ENCODE measurements around the gene TPCN2.

The TPCN2 gene

GRCh38 chr11:69058511-69059270, 10.0 kb downstream of the TPCN2 start:
- DNase-seq: no peak

GRCh38 chr11:69059429-69059828, 10.7 kb downstream of the TPCN2 start:
- no peak for DNase-seq

GRCh38 chr11:69059985-69060384, 11.3 kb downstream of the TPCN2 start:
- DNase-seq: no peak

GRCh38 chr11:69060806-69061712, 12.3 kb downstream of the TPCN2 start:
- DNase-seq: no peak

DNA sequence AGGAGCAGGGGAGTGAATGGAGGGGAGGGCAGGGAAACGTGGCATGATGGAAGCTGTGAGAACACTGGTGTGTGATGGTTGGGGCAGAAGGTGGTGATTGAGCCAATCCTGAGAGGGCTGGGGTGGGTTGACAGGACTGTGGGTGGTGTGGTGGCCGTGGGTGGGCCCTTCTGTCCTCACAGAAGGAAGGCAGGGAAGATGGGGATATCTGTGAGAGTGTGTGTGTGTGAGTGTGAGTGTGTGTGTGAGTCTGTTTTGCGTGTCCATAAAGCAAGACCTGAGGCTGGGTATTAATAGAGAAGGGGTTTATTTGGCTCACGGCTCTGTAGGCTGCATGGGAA, 13.0 kb downstream of the TPCN2 start:
- no peak for DNase-seq

- no peak for DNase-seq
Observed at GRCh38 chr11:69062169-69062855, 13.6 kb downstream of the TPCN2 start.

DNA sequence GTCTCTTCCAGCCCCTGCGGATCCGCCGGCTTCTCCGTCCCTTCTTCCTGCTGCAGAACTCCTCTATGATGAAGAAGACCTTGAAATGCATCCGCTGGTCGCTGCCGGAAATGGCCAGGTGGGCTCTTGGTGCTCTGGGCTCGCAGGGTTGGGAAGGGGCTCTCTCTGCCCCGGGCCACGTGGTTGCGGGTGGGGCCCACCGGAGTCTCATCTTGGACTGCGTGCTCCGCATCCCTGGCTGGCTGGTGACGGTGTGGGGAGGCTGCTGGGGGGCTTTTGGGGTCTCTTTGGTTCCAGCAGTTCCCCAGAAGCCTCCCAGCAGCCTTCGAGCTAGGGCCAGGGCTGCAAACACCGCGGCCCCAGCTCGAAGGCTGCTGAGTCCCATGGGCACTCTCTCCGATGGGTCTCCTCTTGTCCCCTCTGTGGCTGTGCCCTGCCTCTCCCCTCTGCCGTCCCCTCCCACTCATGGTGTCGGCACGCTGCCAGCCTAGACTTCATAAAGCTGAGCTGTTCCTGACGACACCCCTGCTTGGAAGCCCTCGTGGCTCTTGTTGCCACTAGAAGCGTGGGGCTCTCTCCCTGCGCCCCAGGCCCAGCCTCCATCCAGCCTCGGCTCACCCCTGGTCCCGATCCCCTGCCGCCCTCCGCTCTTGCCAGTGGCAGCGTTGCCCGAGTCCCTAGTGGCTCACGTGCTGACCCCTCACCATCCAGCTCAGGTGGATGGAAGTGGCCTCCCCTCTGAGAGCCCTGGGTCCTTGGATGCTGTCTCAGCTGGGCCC, 14.3 kb downstream of the TPCN2 start:
- no peak for DNase-seq

- no peak for DNase-seq
Observed at GRCh38 chr11:69063652-69064260, 15.0 kb downstream of the TPCN2 start.

GRCh38 chr11:69064394-69064957, 15.7 kb downstream of the TPCN2 start:
- DNase-seq: no peak

- DNase-seq: no peak
Observed at GRCh38 chr11:69065147-69065710, 16.5 kb downstream of the TPCN2 start.

DNA sequence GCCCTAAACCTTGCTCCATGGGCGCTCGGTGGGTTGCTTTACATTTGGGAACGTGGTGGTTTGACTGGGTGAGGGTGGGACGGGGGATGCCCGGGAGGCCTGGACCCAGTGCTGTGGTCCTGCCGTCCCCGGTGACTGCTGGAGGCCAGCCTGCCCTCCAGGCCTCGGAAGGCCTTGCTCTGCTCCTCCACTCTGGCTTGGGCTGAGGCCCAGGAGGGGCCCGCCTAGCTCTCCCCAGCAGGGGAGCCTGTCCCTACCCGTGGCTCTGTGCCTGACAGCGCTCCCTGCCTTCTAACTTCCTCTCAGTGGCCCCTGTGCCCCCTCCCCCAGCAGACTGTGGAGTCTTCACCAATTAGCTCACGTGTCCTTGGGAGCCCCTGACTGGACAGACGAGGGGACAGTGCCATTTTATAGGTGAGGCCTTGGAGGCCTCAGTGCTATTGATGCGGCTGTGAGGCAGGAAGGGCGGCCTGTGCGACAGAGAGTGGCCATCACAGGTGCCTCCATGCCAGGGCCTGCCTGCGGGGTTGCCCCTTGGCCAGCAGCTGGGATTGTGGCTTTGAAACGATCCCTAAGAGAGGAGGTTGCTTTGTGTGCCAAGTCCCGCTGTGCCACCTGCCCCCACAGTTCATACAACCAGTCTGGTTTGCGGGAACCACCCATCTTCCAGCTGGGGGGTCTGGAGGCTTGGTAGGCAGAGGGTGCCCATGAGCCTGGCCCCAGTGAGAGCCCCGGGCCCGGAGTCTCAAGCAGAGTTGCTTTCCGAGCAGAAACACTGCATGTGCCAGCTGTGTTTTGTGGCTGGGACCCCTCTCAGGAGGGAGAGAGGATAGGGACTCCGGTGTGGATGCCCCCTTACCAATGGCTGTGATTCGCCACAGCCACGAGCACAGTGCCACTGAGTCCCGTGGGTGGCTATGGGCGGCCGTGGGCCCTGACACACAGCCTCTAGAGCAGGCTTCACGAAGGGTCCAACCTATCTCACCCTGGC, 17.7 kb downstream of the TPCN2 start:
- DNase-seq: no peak

GRCh38 chr11:69067200-69067599, 18.5 kb downstream of the TPCN2 start:
- DNase-seq: no peak

DNA sequence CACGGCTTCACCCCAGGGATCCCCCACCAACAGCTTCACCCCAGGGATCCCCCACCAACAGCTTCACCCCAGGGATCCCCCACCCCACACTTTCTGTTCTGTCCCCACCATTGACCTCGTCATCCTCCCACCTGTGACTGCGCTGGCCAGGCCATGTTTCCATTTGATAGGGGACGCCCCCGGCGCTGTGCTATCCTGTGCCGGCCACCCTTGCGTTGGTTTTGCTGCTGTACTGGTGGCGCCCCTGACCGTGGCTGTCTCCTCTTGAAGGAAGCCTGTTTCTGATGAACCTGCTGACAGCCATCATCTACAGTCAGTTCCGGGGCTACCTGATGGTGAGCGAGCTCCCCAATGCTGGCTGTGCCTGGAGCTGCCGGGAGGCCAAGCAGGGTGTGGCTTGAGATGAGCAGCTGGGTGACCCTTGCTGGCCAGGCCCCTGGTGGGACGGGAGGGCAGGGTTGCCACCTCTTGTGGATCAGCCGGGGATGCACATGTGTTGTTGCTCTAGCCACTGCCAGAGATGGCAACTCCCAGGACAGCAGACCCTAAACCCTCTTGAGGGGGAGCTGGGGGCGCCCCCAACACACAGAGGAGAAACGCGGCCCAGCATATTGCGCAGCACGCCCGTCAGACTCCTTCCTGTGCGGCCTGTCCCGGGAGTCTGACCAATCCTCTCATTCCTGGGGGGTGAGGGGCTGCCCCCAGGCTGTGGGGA, 22.5 kb downstream of the TPCN2 start:
- DNase-seq: no peak

DNA sequence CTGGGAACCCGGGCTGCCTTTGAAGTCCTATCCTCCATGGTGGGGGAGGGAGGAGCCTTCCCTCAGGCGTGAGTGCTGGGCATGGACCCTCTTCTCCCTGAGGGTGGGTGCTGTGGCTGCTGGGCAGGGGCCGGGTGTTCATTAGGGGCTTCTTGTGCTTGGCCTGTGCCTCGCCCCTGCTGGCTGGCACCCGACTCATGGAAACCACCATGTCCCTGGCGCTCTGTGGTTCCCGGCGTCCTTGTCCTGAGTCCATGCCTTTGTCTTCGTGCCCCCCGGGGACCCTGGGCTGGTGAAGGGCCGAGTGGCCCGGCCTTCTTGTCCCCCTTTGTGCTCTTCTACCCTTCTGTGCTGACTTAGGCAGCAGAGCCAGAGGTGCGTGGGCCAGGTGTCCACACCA, 23.2 kb downstream of the TPCN2 start:
- no peak for DNase-seq

- DNase-seq: no peak
Observed at GRCh38 chr11:69073469-69073868, 24.7 kb downstream of the TPCN2 start.

DNA sequence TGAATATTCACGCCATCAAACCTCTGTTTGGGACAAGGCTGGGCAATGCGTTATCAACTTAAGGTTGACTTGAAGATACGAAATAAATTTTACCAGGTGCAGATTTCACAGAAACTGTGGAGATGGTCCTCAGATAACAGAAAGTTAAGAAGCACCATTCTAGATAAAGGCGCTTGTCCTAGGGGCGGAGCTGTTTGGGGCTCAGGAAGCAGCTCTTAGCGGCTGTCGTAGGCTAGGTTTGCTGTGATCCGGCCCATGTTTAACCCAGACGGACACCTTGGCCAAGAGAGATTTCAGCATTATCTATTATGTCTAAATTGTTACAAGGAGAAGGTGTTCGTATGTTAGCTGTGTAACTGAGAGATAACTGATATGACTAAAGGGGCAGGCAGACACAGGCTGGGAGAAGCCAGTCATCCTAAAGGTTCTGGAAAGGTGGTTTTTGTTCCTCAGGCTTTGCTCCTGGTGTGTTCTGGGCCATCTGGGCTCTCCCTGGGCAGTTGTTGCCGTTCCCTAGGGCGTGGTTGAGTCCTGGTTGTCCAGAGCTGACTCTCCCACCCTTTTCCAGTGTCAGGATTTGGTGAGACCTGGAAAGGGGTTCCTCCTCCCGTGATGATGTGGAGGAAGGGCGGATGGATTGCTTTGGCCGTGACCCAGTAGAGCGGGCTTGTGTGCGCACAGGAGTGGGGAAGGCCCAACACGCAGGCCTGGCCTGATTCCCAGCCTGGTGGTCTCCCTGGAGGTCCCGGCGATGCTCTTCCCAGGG, 25.8 kb downstream of the TPCN2 start:
- no peak for DNase-seq

DNA sequence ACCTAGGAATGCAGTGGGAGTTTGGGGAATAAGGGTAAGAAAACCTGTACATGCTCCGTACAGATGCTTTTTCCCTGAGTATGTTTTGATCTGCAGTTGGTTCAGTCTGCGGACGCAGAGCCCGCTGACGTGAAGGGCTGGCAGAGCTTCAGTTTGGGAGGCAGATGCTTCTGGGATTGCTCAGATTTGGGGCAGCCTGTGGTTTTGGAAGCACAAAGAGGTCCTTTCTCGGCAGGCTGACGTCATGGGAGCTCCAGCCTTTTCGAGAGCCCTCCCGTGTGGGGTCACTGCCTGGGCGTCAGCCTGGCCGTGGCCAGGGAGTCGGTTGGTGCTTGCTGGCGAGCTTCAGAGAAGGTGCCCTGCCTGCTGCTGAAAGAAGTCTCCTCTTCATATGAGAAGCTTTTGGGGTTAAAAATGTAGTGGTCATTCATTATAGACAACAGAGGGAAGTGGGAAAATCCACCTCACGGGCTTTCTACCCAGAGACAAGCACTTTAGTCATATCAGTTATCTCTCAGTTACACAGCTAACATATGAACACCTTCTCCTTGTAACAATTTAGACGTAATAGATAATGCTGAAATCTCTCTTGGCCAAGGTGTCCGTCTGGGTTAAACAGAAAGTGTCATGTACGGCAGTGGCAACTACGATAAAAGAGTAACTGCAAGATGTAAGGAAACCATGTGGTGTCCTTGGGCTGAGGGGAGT, 26.8 kb downstream of the TPCN2 start:
- peak; percentile 82 for DNase-seq

DNA sequence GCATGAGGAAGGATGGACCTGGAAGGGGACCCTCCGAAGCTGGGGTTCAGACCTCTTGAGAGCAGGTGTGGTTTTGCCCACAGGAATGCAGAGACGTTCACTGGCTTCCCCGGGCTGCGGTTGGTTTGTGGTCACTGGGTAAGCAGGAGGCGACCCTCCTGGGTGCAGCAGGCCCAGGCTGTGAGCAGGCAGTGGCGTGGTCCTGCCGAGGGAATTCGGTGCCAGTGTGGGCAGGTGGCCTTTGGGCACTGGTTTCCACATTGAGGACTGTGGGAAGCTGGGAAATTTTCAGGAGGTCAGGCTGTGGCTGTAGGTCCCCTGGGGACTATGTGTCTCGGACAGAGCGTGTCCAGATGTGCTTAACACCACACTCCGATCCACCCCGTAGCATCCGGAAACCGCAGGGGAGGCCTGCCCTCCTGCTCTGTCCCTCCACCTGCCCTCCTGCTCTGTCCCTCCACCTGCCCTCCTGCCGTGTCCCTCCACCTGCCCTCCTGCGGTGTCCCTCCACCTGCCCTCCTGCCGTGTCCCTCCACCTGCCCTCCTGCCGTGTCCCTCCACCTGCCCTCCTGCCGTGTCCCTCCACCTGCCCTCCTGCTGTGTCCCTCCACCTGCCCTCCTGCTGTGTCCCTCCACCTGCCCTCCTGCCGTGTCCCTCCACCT, 27.5 kb downstream of the TPCN2 start:
- DNase-seq: peak; percentile 31

Measured in fibroblast of upper back skin (primary cell).